HPDE6-E6E7 (cell line): ENCODE data around the gene SLC45A2.

Experiments
- DNase-seq: peaks from one replicate; pipeline ENCODE4 v3.0.0; 2011; ENCODE audit warnings: missing footprints; ENCODE audit errors: extremely low spot score

Gene SLC45A2

DNA sequence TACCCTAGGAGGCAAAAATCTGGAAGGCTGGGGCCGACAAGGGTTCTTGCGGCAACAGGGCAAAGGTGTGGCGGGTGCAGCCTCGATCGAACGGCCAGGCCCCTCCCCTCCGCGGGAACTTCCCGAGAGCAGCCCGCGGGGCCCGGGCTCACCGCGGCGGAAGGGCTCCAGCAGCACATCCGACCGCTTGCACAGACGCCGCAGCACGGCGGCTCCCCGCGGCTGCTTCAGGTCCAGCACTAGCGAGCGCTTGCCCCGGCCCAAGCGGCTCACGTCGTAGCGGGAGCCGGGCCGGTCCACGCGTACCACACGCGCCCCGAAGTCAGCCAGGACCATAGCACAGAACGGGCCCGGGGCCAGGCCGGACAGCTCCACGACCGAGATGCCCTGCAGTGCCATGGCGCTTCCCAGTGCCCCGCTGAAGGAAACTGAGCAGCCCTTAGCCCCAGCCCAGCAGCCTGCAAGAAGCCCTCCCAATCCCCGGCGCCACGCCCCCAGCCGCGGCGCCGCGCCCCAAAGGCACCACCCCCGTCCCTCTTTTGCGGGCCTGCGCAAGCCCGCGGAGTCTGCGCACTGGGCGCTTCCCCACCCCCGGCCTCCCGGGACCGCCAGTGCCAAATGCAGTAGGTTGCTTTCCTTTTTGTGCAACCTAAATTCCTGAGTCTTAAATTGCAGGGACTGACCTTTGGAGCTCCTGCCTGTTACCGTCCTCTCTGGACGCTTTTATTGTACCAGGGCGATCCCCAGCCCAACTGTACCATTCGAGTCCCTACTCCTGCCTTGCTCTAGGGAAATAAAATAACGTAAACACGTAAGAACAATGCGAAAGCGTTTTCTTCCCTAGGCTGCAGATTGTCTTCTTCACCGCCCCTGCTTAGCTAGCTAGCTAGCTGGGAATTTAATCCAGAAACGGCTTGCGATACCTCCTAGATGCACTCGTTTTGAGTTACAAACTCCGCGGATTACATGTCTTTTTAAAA lies 23.4 kb upstream of the SLC45A2 start, which contains the start of gene AMACR:
TSS of gene AMACR (minus strand) at position 430 of the 980 bp plus-strand sequence. CDS start at position 399, 31 bp downstream.
- DNase-seq = peak; percentile 88

DNA sequence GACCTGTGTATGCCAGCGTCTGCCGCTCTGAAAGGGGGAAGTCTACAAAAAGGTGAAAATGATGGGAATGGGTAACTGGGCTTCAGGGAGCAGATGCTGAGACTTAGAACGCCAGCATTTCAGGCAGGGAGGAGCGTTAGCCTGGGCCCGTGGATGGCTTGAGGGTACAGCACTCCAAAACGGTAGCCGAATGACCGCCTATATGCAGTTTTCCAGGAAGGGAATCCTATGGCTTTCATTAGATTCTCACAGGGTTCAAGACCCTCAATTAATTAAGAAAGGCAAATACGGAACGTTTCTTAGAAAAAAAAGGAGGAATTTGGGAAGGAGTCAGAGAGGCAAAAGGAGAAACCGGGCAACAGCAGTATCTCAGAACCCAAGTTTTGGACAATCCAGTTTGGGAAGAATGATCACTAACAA lies 22.7 kb upstream of the SLC45A2 start:
- DNase-seq = no peak

DNA sequence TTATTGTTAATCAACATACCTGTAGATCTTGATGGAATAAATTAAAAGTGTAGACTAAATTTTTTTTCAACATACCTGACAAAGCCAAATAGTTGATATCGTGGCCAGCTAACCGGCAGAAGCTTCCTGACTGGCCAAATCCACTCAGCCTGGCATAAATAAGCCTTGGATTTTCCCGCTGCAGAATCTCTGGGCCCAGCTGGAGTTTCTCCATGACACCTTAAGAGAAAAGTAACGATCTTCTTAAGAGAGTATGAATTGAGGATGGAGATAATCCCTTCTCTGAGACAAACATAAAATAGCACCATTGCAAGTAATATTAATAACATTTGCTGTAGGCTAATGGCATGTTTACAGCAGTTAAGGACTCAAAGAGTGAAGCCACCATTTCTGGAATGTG lies 21.2 kb upstream of the SLC45A2 start:
- DNase-seq = no peak

DNA sequence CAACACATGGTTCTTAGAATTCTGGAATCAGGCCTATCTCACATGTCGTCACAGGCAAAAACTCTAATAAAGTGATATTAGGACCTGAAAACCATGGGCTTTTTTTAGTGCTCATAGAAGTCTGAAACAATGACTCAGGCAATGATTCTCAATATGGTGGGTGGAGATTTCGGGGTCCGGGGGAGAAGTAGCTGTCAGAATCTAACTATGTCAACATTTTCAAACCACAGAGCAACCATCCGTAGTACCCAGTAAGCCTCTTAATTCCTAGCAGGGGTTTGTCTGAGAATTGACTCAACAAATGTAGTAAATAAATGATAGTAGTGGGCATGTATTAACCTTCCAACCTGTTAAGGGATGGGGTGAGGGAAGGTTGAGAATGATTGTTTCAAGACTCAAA lies 20.7 kb upstream of the SLC45A2 start:
- no peak for DNase-seq

DNA sequence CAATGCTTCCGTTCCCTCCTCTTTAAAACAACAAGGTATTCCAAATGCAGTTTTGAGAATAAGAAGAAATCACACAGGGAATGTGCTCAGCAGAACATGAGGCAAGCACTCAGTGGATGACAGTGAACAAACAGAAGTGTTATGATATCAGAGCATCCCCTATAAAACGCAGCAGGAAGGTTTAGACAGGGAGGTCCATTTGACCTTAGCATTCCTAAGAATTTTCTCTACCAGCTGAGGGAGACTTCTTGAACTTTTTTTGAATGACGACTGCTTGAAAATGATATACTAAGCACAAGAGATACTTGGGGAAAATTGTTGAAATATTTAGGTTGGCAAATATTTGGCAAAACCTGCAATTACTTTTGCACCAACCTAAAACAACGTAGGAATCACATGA lies 19.4 kb upstream of the SLC45A2 start:
- DNase-seq = no peak

DNA sequence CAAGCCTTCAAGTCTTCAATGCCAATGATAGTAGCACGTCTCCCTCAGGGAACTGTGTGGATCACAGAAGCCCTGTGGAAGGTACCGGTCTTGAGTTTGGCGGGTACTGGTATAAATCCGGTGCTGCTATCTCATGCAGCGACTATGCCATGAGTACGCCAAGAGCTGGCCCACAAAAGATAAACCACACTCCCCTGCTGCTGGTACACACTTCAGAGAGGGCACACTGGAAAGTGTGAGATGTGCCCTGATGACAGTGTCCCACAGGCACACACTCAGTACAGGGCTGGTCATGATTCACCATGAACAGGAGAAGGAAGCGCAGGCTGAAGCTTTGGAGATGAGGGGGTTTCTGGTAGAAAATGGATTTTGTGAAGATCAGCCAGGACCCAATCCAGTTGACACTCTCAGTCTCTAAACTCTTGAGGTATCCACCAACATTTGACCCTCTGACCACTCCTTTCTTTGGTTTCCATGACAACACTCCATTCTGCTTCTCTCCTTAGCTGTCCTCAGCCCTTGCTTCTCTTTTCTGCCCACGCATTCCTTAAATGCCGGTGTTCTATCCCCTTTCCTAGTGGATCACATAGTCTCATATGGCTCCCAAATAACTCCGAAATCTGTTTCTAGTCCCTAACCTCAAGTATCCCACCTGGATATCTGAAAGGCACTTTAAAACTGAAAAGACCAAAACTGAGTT lies 18.3 kb upstream of the SLC45A2 start:
- DNase-seq = no peak

DNA sequence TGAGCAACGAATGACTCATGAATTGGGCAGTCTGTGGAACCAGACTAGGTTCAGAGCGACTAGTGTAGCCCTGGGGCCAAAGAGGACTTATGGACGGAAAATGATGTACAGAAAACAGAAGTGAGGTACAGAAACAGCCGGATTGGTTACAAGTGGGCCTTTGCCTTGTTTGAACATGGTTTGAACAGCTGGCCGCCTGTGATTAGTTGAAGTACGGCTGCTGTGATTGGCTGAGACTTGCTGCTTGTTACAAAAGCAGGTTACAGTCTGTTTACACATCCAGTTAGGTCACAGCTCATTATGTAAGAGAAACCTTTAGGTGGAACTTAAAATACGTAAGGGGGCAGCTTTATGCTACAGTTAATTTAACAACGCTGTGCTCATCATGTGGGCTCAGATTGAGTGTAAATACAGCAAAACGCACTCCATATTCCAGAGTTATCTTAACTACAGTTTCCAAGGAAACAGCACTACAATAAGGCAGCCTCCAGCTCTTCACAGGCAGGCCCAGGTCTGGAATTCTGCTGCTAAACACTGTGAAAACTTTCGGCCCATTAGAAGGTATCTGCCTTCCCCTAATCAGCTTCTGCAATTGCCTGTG lies 16.8 kb upstream of the SLC45A2 start:
- DNase-seq = no peak

DNA sequence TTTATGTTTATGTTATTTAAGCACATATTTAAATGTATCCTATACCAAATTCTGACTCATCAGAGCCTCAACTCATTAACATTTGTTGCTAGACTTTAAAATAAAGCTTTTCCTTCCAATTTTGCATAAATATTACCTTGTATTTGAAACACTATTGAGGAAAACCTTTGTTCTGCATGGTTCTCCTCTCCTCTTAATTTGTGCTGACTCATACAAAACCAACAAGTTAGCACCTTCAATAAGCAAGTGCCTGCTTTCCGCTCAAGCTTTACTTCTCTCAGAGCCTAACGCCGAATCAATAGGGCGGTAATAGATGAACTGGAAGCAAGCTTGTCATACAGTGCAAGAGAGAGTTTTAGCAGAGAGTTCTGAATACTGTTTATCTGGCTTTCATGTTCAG lies 15.5 kb upstream of the SLC45A2 start:
- DNase-seq = no peak

DNA sequence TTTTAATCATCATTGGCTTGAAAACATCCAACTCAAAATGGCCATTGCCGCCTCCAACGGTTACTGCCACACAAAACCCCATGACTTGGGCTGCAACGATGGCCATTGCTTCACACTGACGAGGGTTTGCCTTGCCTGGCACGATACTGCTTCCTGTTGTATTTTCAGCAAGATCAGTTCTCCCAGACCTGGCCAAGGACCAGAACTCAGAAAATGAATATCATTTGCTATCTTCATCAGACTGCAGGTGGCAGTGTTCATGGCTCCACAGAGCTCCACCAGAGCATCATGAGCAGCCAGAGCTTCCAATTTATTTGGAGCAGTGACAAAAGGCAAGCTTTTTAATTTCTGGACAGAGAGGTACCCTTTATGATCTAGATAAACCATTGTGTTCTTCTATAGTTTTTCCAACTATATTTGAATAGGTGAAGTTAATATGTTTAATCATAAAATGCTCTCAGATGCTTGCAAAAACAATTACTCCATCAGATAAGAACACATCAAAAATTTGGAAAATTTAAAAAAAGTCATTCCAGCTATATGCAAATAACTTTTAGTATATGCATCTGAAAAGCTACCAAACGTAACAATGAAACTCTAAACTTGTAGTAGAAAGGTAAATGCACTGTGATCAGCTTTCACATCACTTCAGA lies 13.0 kb upstream of the SLC45A2 start:
- peak; percentile 39 for DNase-seq

DNA sequence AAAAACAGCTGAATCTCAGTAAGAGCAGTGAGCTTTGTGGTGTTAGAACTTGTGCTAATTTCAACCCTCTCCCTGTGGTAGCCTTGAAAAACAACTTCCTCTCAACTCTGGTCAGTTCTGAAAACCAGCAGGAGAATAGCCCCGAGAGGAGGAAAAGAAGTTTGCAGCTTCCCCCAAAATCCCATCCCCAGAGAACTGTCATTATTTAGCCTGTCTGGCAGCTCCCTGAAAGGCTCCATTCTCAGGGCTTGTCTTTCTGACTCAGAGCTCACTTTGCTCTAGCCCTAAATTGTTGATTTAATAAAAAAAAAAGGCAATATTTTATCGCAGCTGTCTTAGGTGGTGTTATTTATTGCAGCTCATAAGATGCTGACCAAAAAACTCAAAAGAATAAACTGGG lies 11.4 kb upstream of the SLC45A2 start:
- DNase-seq = no peak

DNA sequence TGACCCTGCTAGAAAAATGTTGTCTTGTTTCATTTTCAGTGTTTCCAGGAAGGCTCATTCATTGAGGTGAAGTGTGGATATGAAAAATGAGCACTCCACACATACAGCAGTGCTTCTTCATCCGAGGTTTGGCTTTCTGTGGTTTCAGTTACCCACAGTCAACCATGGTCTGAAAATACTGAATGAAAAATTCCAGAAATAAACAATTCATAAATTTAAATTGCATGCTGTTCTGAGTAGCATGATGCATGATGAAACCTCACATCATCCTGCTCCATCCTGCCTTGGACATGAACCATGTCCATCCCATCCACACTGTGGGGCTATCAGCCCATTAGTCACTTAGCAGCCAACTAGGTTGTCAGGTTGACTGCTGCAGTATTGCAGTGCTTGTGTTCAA lies 10.4 kb upstream of the SLC45A2 start:
- DNase-seq = no peak

DNA sequence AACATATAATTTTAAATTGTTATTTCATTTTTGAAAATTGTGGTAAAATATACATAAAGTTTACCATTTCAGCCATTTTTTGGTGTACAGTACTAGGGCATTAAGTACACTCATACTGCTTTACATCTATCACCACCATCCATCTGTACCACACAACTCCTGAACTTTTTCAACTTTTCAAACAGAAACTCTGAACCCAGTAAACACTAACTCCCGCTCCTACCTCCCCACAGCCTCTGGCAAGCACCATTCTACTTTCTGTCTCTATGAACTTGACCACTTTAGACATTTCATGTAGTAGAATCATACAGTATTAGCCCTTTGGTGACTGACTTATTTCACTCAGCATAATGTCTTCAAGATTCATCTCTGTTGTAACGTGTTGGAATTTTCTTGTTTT lies 8.4 kb upstream of the SLC45A2 start:
- DNase-seq = no peak

DNA sequence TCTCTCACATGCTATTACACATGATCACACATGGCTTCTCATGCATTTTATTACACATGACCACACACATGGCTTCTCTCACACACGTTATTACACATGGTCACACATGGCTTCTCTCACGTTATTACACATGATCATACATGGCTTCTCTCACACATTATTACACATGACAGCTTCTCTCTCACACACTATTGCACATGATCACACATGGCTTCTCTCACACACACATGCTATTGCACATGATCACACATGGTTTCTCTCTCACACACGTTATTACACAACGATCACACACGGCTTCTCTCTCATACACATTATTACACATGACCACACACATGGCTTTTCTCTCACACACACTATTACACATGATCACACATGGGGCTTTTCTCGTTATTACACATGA lies 954 bp upstream of the SLC45A2 start:
- no peak for DNase-seq

DNA sequence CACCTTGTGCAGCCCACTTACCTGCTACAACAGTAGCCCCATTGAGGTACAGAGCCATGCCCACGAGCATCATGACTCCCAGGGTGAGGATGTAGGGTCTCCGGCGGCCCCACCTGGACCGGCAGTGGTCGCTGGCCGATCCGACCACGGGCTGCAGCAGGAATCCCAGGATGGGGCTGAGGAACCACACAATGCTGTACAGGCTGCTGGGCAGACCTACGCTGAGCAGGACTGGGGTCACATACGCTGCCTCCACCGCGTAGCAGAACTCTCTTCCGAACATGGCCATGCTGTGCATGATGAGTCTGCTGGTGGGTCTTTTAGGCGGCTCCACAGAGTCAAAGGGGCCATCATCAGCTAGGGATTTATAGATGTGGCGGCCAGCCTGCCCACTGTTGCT lies 315 bp downstream of the SLC45A2 start:
- DNase-seq = no peak

DNA sequence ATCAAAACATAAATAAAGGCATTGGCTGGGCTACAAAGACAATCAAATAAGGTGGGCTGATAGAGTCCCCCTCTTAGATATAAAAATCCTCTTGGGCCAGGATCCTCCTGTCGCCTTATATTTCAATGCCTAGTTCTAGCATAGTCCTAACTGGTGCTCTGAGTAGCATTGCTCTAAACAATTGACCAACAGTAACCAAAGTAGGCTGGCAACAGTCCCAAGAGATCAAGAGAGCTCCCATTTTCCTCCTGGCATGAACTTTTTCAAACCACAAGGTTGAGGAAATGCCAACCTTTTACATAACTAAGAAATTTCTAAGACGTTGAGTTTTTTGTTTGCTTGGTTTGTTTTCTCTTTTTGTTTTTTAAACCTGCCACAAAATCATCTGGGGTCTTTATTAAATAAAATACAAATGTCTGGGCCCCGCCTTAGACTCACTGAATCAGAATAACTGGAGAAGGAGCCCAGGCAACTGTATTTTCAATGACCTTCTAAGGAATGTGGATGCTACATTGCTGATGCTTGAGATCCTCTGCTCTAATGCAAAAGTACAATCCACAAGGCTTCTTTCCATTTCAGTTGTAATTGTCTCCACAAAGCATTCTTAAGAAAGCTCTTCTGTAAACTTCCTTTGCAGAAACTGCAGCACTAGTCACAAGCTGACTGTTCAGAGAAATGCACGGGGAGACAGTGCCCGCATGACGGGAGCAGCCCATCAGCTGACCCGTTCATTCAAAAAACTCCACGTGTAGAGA lies 2.9 kb downstream of the SLC45A2 start:
- no peak for DNase-seq

DNA sequence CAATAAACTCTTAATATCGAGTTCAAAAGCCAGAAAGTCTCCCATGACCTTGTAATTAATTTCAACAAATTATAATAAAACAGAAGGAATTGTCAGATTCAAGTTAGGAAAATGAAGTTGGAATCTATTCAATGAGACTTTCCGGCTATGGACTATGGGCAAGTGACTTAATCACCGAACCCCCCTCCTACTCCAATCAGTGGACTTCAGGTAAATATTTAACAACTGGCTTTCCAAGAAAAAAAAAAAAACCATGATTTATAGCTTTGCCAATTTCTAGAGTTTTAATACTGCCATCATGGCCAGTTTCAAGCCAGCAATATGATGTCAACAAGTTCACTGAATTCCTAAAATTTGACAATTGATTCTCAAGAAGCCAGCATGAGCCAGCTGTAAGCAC lies 4.5 kb downstream of the SLC45A2 start:
- DNase-seq = no peak

DNA sequence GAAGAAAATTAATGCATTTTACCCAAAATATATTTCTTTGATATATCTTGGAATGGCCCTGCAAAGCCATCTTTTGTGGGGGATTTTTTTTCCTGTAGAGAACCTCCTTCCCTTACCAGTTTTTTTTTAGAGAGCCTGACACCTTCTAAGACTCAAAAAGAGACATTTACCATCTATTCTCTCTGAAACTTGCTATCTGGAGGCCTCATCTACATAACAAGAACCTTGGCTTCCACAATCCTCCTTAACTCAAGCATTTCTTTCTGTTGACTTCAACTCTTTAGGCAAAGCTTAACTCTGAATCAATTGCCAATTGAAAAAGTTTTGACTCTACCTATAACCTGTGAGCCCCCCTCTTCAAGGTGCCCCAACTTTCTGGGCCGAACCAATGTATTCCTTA lies 6.2 kb downstream of the SLC45A2 start:
- DNase-seq = no peak

DNA sequence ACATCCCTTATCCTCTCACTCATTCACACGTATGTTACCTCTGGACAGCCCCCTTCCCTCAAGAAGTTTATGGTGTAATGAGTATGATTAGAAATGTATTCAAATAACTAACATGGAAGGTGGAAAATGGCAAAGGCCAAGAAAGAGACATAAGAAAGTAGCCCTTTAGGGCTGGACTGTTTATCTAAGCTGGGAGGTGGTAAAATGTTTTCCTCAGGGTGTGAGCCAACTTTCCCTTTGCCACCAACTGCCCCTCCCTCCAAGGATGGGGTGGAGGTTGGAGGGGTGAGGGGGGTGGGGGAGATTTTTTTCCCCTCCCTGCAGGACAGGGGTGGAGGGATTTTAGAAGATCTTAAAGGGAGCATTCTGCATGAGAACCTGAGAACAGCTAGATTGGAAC lies 8.2 kb downstream of the SLC45A2 start:
- no peak for DNase-seq

DNA sequence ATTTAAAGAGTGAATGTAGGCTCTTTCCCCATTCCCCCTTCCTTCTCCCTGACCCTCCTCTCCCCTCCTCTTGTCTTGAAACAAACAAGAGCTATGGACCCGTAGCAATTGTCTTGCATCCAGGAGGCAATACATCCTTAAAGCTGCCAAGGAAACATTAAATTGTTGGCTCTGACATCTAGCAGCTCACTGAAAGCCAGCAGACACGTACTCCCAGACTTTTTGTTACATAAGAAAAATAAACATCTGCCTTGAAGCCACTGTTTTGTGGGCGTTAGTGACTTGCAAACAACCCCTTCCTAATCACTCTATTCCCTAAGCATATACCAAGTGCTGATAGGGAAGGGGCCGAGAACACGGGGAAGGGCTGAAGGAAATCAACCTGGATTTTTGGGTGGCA lies 8.6 kb downstream of the SLC45A2 start:
- DNase-seq = no peak

DNA sequence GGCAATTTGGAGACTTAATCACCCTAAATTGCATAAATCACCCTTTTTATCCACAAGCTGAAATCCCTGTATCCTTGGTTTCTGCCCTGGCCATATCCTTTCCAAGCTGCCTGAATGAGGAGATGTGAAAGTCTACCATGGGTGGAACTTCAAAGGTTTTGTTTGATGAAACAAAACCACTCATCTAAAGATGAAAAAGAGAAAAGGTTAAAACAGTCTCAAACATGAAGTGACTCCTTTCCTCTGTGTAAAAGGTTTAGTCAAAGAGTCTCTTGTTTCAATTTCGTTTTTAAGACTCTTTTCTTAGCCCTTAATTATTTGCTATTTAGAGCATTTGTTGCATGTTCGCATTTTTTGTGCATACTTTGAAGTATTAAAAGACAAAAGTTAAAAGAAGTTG lies 11.2 kb downstream of the SLC45A2 start:
- DNase-seq = no peak
